K562 (cell line): ENCODE results near the gene MYOZ2. TPM values are rescaled to one million over a fixed set of nuclear protein-coding genes. Genes with fewer than 3 reads are reported as not detected.

Source experiments
- BHLHE40 ChIP-seq: IDR thresholded peaks from 2 replicates; pipeline ENCODE4 v1.6.1; 2011; ENCODE audit warnings: low read length, improper control_type of control experiment
- PYGO2 ChIP-seq: fragments of 450-650 bp; IDR thresholded peaks from 2 replicates; pipeline ENCODE4 v1.6.1; 2016; ENCODE audit warnings: mild to moderate bottlenecking, missing genetic modification characterization, moderate library complexity, missing compliant biosample characterization
- polyA plus RNA-seq, 8 experiments: library from polyadenylated mRNA; depleted of rRNA in 4 of 8; stranded (reverse) in 5 of 8; unstranded in 3 of 8; fragments of >200 nt; fragmentation: Nextera tagmentation in 2 of 8; fragmentation: Illumina TruSeq in 1 of 8; extraction: Ambion mirVana in 2 of 8; extraction: Trizol in 1 of 8; gene quantifications; 2 replicates each; pipeline versions ENCODE4 v1.2.1 to v1.2.3, GENCODE V29; 2011 to 2014; ENCODE audit warnings: inconsistent platforms in 1 of 8, missing spikeins in 1 of 8
- total RNA-seq, 7 experiments: library from RNA; depleted of rRNA in 6 of 7; stranded (reverse); fragments of >200 nt in 6 of 7; fragmentation: Illumina TruSeq in 2 of 7; extraction: Trizol in 2 of 7; gene quantifications; 2 replicates each; pipeline versions ENCODE4 v1.2.1 to v1.2.3, GENCODE V29; 2011 to 2021; ENCODE audit warnings: low replicate concordance in 1 of 7

MYOZ2 gene
- total and polyA plus RNA-seq, 9 of the 15 experiments (the other 6 are each of a cell fraction or from before 2014, with no cell fraction given) = not detected

DNA sequence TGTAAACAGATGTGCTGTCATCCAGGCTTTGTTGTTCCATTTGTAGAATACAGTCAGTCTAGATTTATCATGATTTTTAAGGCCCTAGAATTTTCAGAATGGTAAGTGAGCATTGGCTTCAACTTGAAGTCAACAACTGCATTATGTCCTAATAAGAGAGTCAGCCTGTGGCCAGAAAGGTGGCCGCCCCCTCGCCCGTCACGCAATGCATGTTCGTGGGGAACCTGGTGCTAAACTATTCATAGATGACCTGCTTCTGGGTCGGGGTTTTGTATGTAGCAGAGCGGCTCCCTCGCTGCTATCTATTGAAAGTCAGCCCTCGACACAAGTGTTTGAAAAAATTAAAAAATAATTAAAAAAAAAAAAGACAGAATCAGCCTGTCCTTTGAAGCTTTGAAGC, 101.6 kb downstream of the MYOZ2 start (continued):
- TF ChIP-seq BHLHE40 (no peak), PYGO2 (no peak)

Other genes with a start within 250 kb of the MYOZ2 start
- gene SYNPO2, start 247.0 kb upstream of the MYOZ2 start, total RNA-seq (2014; rRNA removed) = not detected in 2 replicates
- gene SYNPO2, start 247.0 kb upstream of the MYOZ2 start, total RNA-seq (2014; rRNA removed; fragmentation: Illumina TruSeq; extraction: Trizol) = not detected in 2 replicates
- gene SYNPO2, start 247.0 kb upstream of the MYOZ2 start, total RNA-seq (2015; rRNA removed; fragmentation: Illumina TruSeq; extraction: Trizol) = 0.04 TPM in 1 of 2 replicates, not detected in the other
- 0.13 and 0.18 TPM in 2 replicates for gene SYNPO2, start 247.0 kb upstream of the MYOZ2 start, total RNA-seq (2021)
- gene SYNPO2, start 247.0 kb upstream of the MYOZ2 start, polyA plus RNA-seq (2011; rRNA removed) = not detected in 2 replicates
- 0.03 TPM in 1 of 2 replicates, not detected in the other for gene SYNPO2, start 247.0 kb upstream of the MYOZ2 start, polyA plus RNA-seq (2014; fragmentation: Illumina TruSeq; extraction: Trizol)
- gene SYNPO2, start 247.0 kb upstream of the MYOZ2 start, polyA plus RNA-seq (2014; fragmentation: Nextera tagmentation; extraction: Ambion mirVana) = not detected
- gene SYNPO2, start 247.0 kb upstream of the MYOZ2 start, polyA plus RNA-seq (2014; rRNA removed) = not detected in 2 replicates
- gene USP53, start 76.9 kb downstream of the MYOZ2 start, total RNA-seq (2014; rRNA removed) = 7.9 and 8.1 TPM in 2 replicates
- 8.8 and 10.1 TPM in 2 replicates for gene USP53, start 76.9 kb downstream of the MYOZ2 start, total RNA-seq (2014; rRNA removed; fragmentation: Illumina TruSeq; extraction: Trizol)
- gene USP53, start 76.9 kb downstream of the MYOZ2 start, total RNA-seq (2015; rRNA removed; fragmentation: Illumina TruSeq; extraction: Trizol) = 9.3 and 9.6 TPM in 2 replicates
- gene USP53, start 76.9 kb downstream of the MYOZ2 start, total RNA-seq (2021) = 7.4 and 9.4 TPM in 2 replicates
- gene USP53, start 76.9 kb downstream of the MYOZ2 start, polyA plus RNA-seq (2011; rRNA removed) = 7.4 and 9.1 TPM in 2 replicates
- 6.4 and 8.3 TPM in 2 replicates for gene USP53, start 76.9 kb downstream of the MYOZ2 start, polyA plus RNA-seq (2014; fragmentation: Illumina TruSeq; extraction: Trizol)
- gene USP53, start 76.9 kb downstream of the MYOZ2 start, polyA plus RNA-seq (2014; fragmentation: Nextera tagmentation; extraction: Ambion mirVana) = 1 to 10 TPM; 2.9 TPM
- 5.3 and 7.6 TPM in 2 replicates for gene USP53, start 76.9 kb downstream of the MYOZ2 start, polyA plus RNA-seq (2014; rRNA removed)
- not detected in 2 replicates for gene FABP2, start 186.3 kb downstream of the MYOZ2 start, total RNA-seq (2014; rRNA removed)
- not detected in 2 replicates for gene FABP2, start 186.3 kb downstream of the MYOZ2 start, total RNA-seq (2014; rRNA removed; fragmentation: Illumina TruSeq; extraction: Trizol)
- not detected in 2 replicates for gene FABP2, start 186.3 kb downstream of the MYOZ2 start, total RNA-seq (2015; rRNA removed; fragmentation: Illumina TruSeq; extraction: Trizol)
- gene FABP2, start 186.3 kb downstream of the MYOZ2 start, total RNA-seq (2021) = not detected in 2 replicates
- not detected in 2 replicates for gene FABP2, start 186.3 kb downstream of the MYOZ2 start, polyA plus RNA-seq (2011; rRNA removed)
- gene FABP2, start 186.3 kb downstream of the MYOZ2 start, polyA plus RNA-seq (2014; fragmentation: Illumina TruSeq; extraction: Trizol) = not detected in 2 replicates
- gene FABP2, start 186.3 kb downstream of the MYOZ2 start, polyA plus RNA-seq (2014; fragmentation: Nextera tagmentation; extraction: Ambion mirVana) = not detected
- gene FABP2, start 186.3 kb downstream of the MYOZ2 start, polyA plus RNA-seq (2014; rRNA removed) = not detected in 2 replicates